HG03342 (cell line): ENCODE results near the gene ADAMTSL2.

Experiments used
- ATAC-seq: cut with Tn5 transposase; IDR thresholded peaks from one replicate; pipeline ENCODE4 v1.9.1; 2021; ENCODE audit warnings: mild to moderate bottlenecking, moderate library complexity; ENCODE audit not compliant: unreplicated experiment

Gene ADAMTSL2

DNA sequence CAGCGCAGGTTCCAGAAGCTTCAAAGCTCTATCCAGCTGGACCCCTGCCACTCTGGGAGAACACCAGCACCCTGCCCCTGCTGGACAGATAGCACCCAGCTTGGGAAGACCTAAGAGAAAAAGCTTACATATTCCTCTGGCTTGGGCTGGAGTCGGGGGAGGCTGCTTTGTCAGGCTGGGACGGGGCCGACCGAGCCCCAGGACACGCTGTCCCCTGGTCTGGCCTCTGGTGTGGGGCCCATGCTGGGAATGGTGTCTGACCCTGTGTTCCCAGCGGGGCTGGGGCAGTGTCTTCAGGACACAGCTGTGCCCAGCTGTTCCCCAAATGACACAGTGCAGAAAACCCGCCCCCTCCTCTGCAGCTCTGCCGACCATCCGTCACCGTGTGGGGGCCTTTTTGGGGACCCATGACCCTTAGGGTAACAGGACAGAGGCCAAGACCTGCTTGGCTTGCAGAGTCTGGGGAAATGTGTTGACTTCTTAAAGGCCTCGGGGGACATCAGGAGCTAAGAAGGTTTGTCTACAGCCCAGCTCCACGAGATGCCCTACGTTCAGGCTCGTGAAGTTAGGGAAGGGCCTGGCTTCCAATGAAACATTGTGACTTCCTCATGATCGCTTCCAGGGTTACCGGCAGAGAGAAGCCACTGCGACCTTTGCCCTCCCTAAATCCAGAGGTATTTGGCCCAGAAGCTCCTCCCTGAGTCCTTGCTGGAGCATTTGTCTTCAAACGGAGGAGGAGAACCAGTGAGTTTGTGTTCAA, 35.2 kb upstream of the ADAMTSL2 start:
- no peak for ATAC-seq

GRCh38 chr9:133499892-133500270, 34.6 kb upstream of the ADAMTSL2 start:
- no peak for ATAC-seq

DNA sequence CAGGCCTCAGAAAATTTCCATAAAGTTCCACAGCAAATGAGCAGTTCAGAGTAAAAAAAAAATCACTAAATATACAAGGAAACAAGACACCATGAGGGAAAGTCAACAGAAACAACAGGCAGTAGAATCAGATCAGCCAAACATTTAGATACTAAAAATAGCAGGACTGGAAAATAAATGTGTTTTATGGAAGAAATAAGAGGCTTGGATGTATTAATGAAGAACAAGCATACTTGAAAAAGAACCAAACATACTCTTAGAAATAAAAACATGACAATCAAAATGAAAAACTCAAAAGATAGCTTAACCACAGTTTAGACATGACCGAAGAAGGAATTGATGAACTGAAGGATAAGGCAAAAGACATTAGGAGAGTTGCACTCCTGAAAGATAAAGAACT, 32.4 kb upstream of the ADAMTSL2 start:
- no peak for ATAC-seq

- no peak for ATAC-seq
These were observed 29.2 kb upstream of the ADAMTSL2 start for GRCh38 chr9:133505186-133505830.

DNA sequence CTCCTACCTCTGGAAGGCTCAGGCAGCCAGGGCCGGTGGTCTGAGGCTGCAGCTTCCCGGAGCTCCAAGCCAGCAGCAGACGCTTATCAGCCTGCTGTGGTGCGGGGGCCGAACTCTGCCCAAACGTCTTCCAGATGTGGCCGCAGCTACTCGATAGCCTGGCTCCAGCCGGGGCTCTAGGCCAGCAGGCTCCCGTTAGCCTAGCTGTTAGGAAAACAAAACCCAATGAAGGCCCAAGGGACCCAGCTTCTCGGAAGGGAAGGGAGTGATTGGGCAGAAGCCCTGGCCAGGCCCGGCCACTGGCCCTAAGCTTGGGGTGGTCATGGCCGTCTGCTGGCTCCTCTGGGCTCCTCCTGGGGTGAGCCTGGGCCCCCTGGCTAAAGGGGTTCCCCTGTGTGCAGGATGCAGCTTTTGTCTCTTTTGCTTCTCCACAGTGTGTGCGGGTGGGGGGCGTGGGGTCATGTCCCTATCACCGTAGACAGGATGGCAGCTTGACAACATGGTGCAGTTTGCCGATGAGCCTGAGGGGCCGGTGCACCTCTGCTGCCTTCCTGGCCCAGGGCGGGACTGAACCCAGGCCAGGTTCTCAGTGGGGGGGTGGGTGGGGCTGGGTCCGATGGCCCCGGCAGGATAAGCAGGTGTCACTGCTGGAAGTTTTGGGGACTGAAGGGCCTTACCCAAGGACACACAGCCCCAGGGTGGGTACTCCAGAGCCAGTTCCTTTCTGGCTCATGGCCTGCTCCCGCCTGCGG, 28.4 kb upstream of the ADAMTSL2 start:
- ATAC-seq: no peak

GRCh38 chr9:133506653-133507038, 27.9 kb upstream of the ADAMTSL2 start:
- no peak for ATAC-seq

DNA sequence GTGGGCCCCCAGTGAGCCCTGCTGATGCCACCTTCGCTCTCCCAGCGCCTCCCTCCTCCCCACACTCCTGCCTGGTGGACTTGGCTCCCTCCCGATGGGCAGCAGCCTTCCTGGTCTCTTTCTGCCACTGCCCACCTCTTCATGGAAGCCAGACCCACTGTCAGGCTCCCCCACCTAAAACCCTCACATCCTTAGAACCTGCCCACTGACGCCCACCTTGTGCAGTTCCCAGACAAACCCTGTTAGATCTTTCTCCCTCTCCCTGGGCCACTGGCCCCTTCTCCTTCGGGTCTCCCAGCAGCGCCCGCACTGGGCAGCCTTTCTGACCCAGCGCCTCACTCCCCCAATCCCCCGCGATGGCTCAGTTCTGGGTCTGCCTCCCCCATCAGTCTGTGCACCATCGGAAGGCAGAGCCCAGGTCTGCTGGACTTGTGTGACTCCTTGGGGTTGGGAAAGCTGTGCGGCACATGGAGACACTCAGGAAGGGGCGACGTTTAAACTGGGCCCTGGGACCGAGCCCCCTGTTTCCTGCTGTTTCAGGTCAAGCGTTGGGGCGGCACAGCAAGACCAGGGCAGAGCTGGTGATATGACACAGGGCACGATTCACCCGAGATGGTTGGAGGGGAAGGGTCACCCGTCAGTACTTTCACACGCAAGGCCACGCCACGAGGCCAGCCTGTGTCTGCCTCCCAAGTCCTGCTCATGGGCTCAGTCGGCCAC, 27.1 kb upstream of the ADAMTSL2 start:
- no peak for ATAC-seq

DNA sequence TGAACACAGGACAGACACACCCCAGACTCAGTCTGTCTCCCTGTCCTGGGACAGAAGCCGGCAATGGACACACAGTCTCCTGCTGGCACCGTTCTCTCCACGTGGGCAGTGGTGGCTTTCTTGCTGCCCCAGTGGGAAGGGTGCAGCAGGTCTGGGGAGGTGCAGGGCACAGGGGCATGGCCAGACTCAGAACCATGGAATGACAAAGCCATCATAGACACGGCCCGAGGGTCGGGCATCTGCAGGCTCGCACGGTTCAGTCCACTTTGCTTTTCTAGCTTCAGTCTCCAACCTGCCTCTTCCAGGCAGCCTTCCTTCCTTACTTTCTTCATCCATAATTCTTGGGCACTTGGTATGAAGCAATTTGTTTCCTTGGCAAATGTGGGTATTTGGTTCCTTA, 26.5 kb upstream of the ADAMTSL2 start:
- ATAC-seq: no peak

DNA sequence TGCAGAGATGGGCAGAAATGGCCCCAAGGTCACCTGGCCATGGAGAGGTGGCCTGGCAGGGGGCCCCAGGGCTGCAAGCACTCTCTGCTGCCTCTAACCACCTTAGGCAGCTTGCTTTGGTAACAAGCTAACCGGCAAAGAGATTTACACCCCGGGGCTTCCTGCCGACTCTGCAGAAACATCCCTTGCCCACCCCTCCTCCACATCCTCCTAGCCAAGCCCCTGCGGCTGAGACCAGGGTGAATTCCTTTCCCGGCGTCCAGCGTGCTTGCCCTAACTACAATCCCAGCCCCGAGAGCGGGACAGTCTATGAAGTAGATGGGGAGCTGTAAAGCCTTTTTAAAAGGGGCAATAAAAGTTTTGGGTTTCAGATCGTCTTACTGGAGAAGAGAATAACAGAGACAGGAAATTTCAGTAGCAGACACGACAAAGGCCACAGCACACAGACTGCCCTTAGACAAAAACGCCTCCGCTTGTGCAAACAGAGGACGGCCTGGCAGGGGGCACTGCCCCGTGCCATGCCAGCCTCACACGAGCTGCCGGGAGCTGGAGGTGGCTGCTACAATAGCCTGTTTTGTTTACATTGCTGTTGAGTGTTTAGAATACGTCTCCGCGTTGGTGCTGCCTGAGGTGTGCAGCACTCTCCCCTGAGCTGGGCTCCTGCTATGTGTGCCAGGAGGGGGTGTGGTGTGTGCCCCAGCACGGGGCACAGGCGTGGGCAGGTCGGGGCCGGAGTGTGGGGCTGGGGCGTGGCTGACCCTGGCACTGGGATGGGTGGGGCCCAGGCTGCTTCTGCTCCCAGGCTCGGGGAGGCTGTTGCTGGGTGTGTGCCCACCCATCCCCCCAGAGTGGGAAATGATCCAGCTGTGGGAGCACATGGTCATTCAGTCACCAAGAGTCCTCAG, 25.1 kb upstream of the ADAMTSL2 start:
- no peak for ATAC-seq

DNA sequence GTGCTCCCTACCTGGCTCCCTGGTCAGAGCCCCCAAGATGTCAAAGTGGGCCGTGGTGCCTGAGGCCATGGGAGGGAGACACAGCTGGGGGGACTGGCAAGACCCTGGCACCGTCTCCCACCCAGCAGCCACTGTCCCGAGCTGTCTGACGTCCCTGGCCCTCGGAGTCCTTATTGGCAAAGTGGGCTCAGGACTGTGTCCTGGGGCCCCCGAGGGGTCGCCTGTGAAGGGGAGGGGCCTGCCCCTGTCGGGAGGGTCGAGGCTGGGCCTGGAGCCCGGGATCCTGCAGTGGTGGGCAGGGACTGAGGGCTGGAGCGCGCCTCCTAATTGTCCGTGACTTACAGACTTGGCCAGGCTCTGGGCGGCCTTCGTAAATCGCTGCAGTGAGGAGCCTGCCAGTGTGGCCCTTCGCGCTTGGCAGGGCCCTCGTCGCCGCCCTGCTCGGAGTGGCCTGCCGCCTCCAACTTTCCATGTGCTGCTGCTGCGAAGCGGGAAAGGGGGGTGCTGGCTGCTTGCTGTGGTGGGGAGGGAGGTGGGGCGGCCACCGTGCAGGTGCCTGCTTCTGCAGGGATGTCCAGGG, 23.5 kb upstream of the ADAMTSL2 start:
- no peak for ATAC-seq

- no peak for ATAC-seq
These were observed 22.9 kb upstream of the ADAMTSL2 start for GRCh38 chr9:133511607-133512006.

GRCh38 chr9:133512253-133513213, 22.0 kb upstream of the ADAMTSL2 start:
- ATAC-seq: no peak

- ATAC-seq: no peak
These were observed 21.0 kb upstream of the ADAMTSL2 start for GRCh38 chr9:133513214-133514100.

GRCh38 chr9:133514460-133515239, 19.9 kb upstream of the ADAMTSL2 start:
- no peak for ATAC-seq

- no peak for ATAC-seq
These were observed 19.3 kb upstream of the ADAMTSL2 start for GRCh38 chr9:133515240-133515610.

GRCh38 chr9:133515615-133516255, 18.8 kb upstream of the ADAMTSL2 start:
- no peak for ATAC-seq
